HG02973 (cell line): ENCODE results near the gene RRAS2.
"Not testable (repeated sequence)": the region's sequence is repeated elsewhere in the genome, so short reads cannot be mapped to it uniquely, and the experiment has no call there.

Experiments
- ATAC-seq: cut with Tn5 transposase; IDR thresholded peaks from one replicate; pipeline ENCODE4 v1.9.1; 2021; ENCODE audit warnings: moderate library complexity; ENCODE audit not compliant: unreplicated experiment

Gene RRAS2

DNA sequence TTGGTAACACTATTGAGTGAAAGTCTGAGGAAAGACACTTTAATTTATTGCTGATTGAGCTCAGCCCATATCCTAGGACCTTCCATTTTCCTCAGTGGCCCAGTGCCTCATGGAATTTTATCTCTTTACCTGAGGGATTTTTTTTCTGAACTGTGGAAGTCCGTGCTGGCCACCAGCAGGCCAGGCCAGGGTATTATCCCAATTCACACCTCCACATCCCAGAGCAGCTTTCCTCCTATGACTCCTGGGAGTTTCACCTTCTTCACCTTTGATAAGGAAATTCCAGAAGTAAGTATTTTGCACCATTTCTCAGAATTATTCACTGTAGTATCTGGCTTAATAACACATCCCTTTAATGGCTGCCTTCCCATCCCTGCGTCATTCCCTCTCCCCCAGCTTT lies 13.0 kb upstream of the RRAS2 start:
- ATAC-seq = no peak

DNA sequence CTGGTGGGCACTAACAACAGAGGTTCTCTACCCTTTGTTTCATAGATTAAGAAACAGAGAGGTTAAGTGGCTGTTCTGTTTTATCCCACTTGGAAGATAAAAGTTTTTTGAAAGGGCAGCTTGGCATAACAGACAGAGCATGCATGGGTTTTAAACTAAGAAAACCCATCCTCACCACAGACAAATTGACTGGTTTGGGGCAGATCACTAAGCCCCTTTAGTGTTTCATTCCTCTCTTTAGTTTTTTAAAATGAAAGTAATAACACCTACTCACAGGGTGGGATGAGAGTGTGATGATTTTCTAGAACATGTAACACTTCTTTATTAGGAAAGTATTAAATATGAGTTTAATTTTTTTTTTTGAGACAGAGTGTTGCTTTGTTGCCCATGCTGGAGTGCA lies 12.3 kb upstream of the RRAS2 start:
- no peak for ATAC-seq

DNA sequence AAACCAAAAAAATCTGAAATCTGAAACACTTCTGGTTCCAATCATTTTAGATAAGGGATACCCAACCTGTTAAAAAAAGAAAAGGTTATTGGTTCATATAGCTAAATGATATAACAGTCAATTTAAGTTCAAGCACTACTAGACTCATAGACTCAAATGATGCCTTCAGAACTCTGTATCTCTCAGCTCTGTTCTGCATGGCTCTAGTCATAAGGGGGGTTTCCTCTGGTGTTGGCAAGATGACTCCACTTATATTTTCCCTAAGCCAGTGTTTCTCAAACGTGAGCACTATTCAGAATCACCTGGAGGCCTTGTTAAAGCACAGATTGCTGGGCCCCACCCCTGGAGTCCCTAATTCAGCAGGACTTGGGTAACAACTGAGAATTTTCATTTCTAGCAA lies 11.5 kb upstream of the RRAS2 start:
- ATAC-seq = no peak

DNA sequence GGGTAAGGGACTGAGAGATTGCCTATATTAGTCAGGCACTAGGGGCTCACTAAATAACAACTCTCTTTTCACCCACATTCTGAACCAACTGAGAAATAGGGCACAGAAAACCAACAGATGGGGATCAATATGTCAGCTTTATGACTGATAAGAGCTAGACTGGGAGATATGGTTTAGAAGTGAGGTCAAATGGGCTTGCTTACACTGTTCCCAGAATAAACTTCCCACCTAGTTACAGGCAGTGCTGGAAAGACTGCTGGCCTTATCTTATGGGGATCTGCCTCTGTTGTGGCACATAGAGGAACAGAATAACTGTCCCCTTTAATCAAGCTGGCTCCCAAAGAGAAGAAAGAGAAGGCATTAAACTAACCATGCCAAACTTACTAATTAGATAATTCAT lies 10.6 kb upstream of the RRAS2 start:
- ATAC-seq = no peak

DNA sequence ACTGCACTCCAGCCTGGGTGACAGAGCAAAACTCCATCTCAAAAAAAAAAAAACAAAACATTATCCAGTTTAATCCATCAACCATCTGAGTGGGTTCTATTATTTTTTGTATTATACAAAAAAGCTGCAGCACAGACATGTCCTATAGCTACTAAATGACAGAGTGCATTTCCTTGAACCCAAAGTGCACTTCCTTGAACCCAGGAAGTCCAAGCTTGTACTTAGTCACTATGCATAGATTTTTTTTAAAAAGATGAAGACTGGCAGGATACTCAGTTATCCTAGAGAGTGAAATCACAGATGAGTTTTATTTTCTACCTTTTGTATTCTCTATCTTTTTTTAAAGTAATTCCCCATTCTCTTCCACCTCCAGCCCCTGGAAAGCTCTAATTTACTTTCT lies 8.0 kb upstream of the RRAS2 start:
- no peak for ATAC-seq

- no peak for ATAC-seq
These were observed 5.3 kb upstream of the RRAS2 start for GRCh38 chr11:14364322-14364721.

- ATAC-seq = no peak
These were observed 3.6 kb upstream of the RRAS2 start for GRCh38 chr11:14362611-14363010.

DNA sequence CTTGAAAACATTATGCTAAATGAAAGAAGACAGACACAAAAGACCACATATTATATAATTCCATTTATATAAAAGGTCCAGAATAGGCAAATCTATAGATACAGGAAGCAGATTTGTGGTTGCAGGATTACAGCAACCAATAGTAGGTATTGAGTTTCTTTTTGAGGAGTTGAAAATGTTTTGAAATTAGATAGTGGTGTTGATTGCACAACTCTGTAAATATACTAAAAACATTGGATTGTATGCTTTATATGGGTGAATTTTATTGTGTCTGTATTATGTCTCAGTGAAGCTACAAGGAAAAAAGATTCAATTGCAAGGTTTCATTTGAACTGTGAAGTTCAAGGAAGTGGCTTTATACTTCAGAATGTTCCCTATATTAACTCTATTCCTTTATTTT lies 3.0 kb upstream of the RRAS2 start:
- no peak for ATAC-seq

DNA sequence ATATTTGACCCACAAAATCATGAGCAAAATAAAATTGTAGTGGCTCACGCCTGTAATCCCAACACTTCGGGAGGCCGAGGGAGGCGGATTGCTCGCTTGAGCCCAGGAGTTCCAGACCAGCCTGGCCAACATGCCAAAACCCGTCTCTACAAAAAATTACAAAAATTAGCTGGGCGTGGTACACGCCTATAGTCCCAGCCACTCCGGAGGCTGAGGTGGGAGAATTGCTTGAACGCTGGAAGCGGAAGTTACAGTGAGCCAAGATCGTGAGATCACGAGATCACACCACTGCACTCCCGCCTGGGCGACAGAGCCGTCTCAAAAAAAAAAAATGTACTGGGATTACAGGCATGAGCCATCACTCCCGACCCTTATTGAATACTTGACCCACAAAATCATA lies 2.0 kb upstream of the RRAS2 start:
- no peak for ATAC-seq

GRCh38 chr11:14359501-14360031 lies 583 bp upstream of the RRAS2 start:
- no peak for ATAC-seq

DNA sequence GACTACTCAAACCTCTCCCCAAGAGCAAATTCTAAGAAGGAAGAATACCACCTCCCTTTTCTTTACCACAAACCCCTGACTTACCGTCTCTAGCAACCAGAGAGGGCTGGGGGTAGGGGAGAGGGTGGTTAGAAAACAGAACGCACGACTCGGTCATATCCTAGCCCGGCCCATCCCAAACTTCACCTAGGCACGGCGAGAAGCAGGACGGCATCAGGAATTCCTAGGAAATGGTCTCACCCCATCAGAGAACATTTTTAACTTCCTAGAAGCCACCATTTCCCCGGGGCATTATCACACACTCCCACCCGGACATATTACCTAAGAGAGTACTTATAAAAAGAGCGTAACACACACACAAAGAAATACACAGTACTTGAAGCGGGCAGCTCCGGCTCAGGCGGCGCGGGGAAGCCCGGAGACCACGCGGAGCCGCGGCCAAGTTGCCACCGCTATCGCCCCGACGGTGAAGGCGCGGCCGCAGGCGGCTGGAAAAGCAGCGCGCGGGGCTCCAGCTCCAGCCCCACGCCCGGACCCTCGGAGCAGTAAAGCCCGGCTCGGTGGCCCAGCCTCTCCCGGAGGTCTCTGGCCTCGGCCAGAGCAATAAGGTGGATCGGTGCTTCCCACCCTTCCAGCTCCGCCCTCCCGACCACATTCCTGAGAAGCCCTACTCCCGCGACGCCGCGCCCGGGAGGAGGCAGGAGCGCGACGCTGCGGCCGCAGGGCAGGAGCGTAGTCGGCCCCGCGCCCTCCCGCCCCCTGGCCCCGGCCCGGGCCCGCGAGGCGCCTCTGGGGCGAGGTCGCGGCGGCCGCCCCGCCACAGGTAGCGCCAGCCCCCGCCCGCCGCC lies 878 bp downstream of the RRAS2 start:
- ATAC-seq = peak; percentile 41

DNA sequence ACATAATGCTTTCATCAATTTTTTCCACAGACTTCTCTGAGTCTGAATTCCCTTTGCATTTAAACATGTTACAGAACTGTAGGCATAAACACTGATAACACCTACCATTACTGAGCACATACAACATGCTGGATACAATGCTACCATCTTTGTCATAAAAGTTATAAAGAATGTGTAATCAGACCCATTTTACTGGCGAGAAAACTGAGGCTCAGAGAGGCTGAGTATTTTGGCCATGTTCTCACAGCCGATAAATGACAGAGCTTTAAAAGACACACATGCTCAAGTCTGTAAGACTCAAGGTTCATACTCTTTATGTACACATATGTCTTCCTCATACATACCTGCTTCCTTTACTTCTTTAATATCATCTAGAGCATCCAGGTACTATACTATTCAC lies 2.6 kb downstream of the RRAS2 start:
- no peak for ATAC-seq

DNA sequence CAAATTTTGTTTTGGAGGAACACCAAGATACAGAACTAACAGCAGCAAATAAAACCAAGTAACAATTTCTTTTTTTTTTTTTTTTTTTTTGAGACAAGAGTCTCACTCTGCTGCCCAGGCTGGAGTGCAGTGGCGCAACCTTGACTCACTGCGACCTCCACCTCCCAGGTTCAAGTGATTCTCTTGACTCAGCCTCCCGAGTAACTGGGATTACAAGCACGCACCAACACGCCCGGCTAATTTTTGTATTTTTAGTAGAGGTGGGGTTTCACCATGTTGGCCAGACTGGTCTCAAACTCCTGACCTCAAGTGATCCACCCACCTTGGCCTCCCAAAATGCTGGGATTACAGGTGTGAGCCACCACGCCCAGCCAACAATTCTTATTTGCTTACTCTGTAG lies 4.4 kb downstream of the RRAS2 start:
- not testable (repeated sequence) for ATAC-seq

GRCh38 chr11:14350716-14351238 lies 8.2 kb downstream of the RRAS2 start:
- no peak for ATAC-seq

DNA sequence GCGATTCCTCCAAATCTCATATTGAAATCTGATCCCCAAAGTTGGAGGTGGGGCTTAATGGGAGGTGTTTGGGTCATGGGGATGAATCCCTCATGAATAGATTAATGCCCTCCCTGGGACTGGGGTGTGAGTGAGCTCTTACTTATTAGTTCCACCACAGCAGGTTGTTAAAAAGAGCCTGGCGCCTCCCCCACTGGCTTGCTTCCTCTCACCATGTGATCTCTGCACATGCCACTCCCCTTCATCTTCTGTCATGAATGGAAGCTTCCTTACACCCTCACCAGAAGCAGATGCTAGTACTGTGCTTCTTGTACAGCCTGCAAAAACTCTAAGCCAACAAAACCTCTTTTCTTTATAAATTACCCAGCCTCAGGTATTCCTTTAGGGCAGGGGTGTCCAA lies 8.8 kb downstream of the RRAS2 start:
- no peak for ATAC-seq

DNA sequence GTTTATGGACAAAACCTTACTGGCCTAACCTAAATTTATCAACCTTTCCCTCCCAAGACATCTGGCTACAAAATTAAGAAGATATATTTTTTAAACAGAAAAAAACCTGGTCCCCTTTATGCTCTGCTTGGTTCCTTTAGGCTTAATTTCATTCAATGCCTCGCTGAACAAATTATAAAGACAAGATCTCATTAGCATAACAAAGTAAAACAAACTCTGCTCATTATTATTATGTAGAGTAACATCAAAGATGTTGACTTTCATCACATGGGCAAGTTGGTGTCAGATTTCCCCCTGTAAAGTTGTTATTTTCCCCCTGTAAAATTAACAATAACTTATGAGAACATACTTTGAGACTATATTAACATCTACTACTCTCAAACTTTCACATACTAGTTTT lies 11.0 kb downstream of the RRAS2 start:
- ATAC-seq = no peak

DNA sequence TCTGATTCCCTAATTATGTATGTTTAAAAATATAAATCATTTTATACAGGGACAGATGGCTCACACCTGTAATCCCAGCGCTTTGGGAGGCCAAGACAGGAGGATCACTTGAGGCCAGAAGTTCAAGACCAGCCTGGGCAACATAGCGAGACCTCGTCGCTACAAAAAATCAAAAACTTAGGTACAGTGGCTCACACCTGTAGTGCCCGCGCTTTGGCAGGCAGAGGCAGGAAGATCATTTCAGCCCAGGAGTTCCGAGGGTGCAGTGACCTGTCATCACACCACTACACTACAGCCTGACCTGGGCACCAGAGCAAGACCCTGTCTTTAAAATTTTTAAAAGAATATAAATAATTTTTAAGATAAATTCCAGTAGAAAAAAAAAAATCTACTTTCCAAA lies 11.5 kb downstream of the RRAS2 start:
- ATAC-seq = no peak

DNA sequence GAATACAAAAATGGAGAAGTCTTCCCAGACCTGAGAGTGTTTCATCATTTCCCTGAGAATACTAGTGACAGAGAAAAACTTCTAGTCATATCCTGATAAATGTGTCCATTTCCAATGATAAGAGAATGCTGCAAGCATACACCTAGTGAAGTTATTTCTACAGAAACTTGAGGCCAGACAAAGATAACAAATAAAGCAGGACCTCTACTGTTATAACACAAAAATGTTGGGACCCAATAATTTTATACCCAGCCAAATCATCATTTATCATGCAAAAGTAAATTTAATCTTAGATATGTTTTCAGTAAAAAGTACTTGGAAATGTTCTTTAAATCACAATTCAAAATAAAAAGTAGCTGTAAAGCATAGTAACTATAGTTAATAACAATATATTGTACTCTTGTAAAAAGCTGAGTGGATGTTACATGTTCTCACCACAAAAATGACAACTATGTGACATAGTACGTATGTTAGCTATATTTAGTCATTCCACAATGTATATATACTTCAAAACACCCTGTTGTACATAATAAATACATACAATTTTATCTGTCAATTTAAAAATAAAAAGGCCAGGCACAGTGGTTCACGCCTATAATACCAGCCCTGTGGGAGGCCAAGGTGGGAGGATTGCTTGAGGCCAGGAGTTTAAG lies 12.6 kb downstream of the RRAS2 start:
- ATAC-seq = no peak

GRCh38 chr11:14345668-14346067 lies 13.3 kb downstream of the RRAS2 start:
- no peak for ATAC-seq

DNA sequence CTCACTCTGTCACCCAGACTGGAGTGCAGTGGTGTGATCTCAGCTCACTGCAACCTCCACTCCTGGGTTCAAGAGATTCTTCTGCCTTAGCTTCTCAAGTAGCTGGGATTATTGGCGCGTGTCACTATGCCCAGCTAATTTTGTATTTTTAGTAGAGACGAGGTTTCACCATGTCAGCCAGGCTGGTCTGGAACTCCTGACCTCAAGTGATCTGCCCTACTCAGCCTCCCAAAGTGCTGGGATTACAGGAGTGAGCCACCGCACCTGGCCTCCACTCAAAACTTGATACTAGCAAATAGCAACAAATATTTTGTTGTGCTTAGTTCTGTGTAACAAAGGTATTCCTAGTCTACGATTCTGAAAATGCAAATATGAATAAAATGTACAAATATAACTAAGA lies 14.0 kb downstream of the RRAS2 start:
- not testable (repeated sequence) for ATAC-seq

- peak; percentile 78 for ATAC-seq
These were observed 16.1 kb downstream of the RRAS2 start for GRCh38 chr11:14342906-14343305.

DNA sequence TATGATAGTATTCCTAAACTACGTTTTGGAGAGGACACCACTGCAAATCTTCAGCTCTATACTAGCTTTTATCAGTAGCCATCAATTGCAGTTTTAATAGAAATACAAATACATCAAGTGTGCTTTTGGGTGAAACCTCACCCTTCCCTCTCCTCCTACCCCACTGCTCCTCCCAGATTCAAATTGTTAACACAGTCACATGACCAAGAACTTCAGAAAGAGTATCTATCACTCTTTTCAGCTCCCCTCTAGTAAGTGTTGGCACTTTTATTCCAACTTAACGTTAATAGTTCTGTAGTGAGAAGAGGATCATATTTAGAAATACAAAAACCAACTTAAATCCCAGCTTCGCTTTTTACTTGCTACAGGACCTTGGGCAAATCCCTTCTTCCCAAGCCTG lies 17.0 kb downstream of the RRAS2 start:
- ATAC-seq = no peak
